ENCODE results near the gene ACP2.

ACP2 gene

GRCh38 chr11:47280099-47280498 lies 31.5 kb upstream of the ACP2 start:
- no peaks in the 10 kb centered on the region for H3F3A ChIP-seq (ENCODE audit: insufficient read depth, low read length)
- no peak overlapping the region for H3K4me2 ChIP-seq (ENCODE audit: low read depth, low read length)
- no peaks in the 10 kb centered on the region for H4K20me1 ChIP-seq (ENCODE audit: insufficient read depth, low read length)
- no peak overlapping the region for H3K27ac ChIP-seq (ENCODE audit: low read length)
- no peaks in the 10 kb centered on the region for H3K9me3 ChIP-seq (replicated peaks; ENCODE audit: insufficient read depth, low read length)
- peaks cover 15% of the 10 kb centered on the region for H3K36me3 ChIP-seq (replicated peaks; ENCODE audit: insufficient read depth, low read length)
- H3K79me2 ChIP-seq (ENCODE audit: low read length) = no peaks in the 10 kb centered on the region
- TF ChIP-seq CTCF (IDR thresholded peaks at IDR 0.05; ENCODE audit: low read length) = no peak
- no peak for TF ChIP-seq EZH2phosphoT487 (IDR thresholded peaks at IDR 0.05; ENCODE audit: low read length)
- no peak for TF ChIP-seq EZH2 (optimal IDR thresholded peaks at IDR 0.05; ENCODE audit: low read depth, low read length)
- no peak overlapping the region for H2AFZ ChIP-seq (ENCODE audit: low read length)
- no peaks in the 10 kb centered on the region for H3K4me1 ChIP-seq (ENCODE audit: low read length)
- H3K9me2 ChIP-seq (replicated peaks; ENCODE audit: insufficient read depth, low read length) = no peaks in the 10 kb centered on the region
- no peak overlapping the region for H3K4me3 ChIP-seq (ENCODE audit: low read length)
- no peaks in the 10 kb centered on the region for H3K27me3 ChIP-seq (replicated peaks; ENCODE audit: insufficient read depth, low read length)
- H3K9ac ChIP-seq (ENCODE audit: low read length) = no peak overlapping the region
- no peak for DNase-seq

GRCh38 chr11:47278769-47279168 lies 30.2 kb upstream of the ACP2 start:
- Histone ChIP-seq H3F3A (ENCODE audit: insufficient read depth, low read length) (no peaks in the 10 kb centered on the region), H3K9me2 (replicated peaks; ENCODE audit: insufficient read depth, low read length) (no peaks in the 10 kb centered on the region), H3K4me3 (ENCODE audit: low read length) (no peak overlapping the region), H3K36me3 (replicated peaks; ENCODE audit: insufficient read depth, low read length) (peaks cover 15% of the 10 kb centered on the region), H3K4me1 (ENCODE audit: low read length) (no peaks in the 10 kb centered on the region), H2AFZ (ENCODE audit: low read length) (no peak overlapping the region), H3K4me2 (ENCODE audit: low read depth, low read length) (no peak overlapping the region), H3K27ac (ENCODE audit: low read length) (no peak overlapping the region), H3K27me3 (replicated peaks; ENCODE audit: insufficient read depth, low read length) (no peaks in the 10 kb centered on the region), H4K20me1 (ENCODE audit: insufficient read depth, low read length) (no peaks in the 10 kb centered on the region), H3K79me2 (ENCODE audit: low read length) (peaks cover 12% of the 10 kb centered on the region), H3K9me3 (replicated peaks; ENCODE audit: insufficient read depth, low read length) (no peaks in the 10 kb centered on the region), H3K9ac (ENCODE audit: low read length) (no peak overlapping the region)
- no peak for TF ChIP-seq EZH2 (optimal IDR thresholded peaks at IDR 0.05; ENCODE audit: low read depth, low read length)
- DNase-seq = no peak

- no peak overlapping the region for H3K9ac ChIP-seq (ENCODE audit: low read length)
- H3K4me1 ChIP-seq (ENCODE audit: low read length) = no peaks in the 10 kb centered on the region
- no peak overlapping the region for H2AFZ ChIP-seq (ENCODE audit: low read length)
- H3K79me2 ChIP-seq (ENCODE audit: low read length) = peaks cover 19% of the 10 kb centered on the region
- TF ChIP-seq EZH2 (optimal IDR thresholded peaks at IDR 0.05; ENCODE audit: low read depth, low read length) (no peak), CTCF (IDR thresholded peaks at IDR 0.05; ENCODE audit: low read length) (no peak), EZH2phosphoT487 (IDR thresholded peaks at IDR 0.05; ENCODE audit: low read length) (no peak)
- no peaks in the 10 kb centered on the region for H3K9me2 ChIP-seq (replicated peaks; ENCODE audit: insufficient read depth, low read length)
- no peak overlapping the region for H3K27ac ChIP-seq (ENCODE audit: low read length)
- no peak overlapping the region for H3K4me2 ChIP-seq (ENCODE audit: low read depth, low read length)
- DNase-seq = no peak
- H3K36me3 ChIP-seq (replicated peaks; ENCODE audit: insufficient read depth, low read length) = peaks cover 15% of the 10 kb centered on the region
- no peak overlapping the region for H3K4me3 ChIP-seq (ENCODE audit: low read length)
- H3K9me3 ChIP-seq (replicated peaks; ENCODE audit: insufficient read depth, low read length) = no peaks in the 10 kb centered on the region
- H4K20me1 ChIP-seq (ENCODE audit: insufficient read depth, low read length) = 0 out of 2 replicates have a peak, but pooled peaks cover under 1% of the 10 kb centered on the region
- H3F3A ChIP-seq (ENCODE audit: insufficient read depth, low read length) = no peaks in the 10 kb centered on the region
- no peaks in the 10 kb centered on the region for H3K27me3 ChIP-seq (replicated peaks; ENCODE audit: insufficient read depth, low read length)
Measured at GRCh38 chr11:47278058-47278457, 29.4 kb upstream of the ACP2 start.

GRCh38 chr11:47276923-47277322 lies 28.3 kb upstream of the ACP2 start:
- Histone ChIP-seq H3K9me2 (replicated peaks; ENCODE audit: insufficient read depth, low read length) (no peaks in the 10 kb centered on the region), H4K20me1 (ENCODE audit: insufficient read depth, low read length) (0 out of 2 replicates have a peak, but pooled peaks cover 10% of the 10 kb centered on the region), H2AFZ (ENCODE audit: low read length) (no peak overlapping the region), H3K4me1 (ENCODE audit: low read length) (peaks cover 7% of the 10 kb centered on the region), H3K36me3 (replicated peaks; ENCODE audit: insufficient read depth, low read length) (peaks cover 7% of the 10 kb centered on the region), H3K27me3 (replicated peaks; ENCODE audit: insufficient read depth, low read length) (no peaks in the 10 kb centered on the region), H3F3A (ENCODE audit: insufficient read depth, low read length) (0 out of 2 replicates have a peak, but pooled peaks cover 4% of the 10 kb centered on the region), H3K9ac (ENCODE audit: low read length) (no peak overlapping the region), H3K27ac (ENCODE audit: low read length) (no peak overlapping the region), H3K79me2 (ENCODE audit: low read length) (peaks cover 31% of the 10 kb centered on the region), H3K9me3 (replicated peaks; ENCODE audit: insufficient read depth, low read length) (no peaks in the 10 kb centered on the region), H3K4me3 (ENCODE audit: low read length) (no peak overlapping the region), H3K4me2 (ENCODE audit: low read depth, low read length) (no peak overlapping the region)
- no peak for DNase-seq
- TF ChIP-seq EZH2phosphoT487 (IDR thresholded peaks at IDR 0.05; ENCODE audit: low read length) (no peak), CTCF (IDR thresholded peaks at IDR 0.05; ENCODE audit: low read length) (no peak), EZH2 (optimal IDR thresholded peaks at IDR 0.05; ENCODE audit: low read depth, low read length) (no peak)
